ENCODE data around the gene UBE3C. TPM values are rescaled to one million over a fixed set of nuclear protein-coding genes. Genes with fewer than 3 reads are reported as not detected.

Gene UBE3C
- total RNA-seq, 5 donors from 2014 or later (not counting 1 experiment from before 2014, with no cell fraction given): 50.1 to 56.8 (median 55.1) TPM

GRCh38 chr7:157310676-157311185 lies 172.0 kb downstream of the UBE3C start:
- H3K4me1 ChIP-seq (ENCODE audit: control insufficient read depth in 1 of 2, extremely low read depth in 1 of 2, insufficient read depth in 2 of 2, low read length in 2 of 2): peaks cover 0 to 7% of the 10 kb centered on the region in 2 experiments
- Mint-ChIP-seq H3K4me1 (peaks cover 0 to 9% (median 3%) of the 10 kb centered on the region in 3 donors), H3K4me3 (no peak overlapping the region), H3K27ac (no peak overlapping the region), H3K27me3 (no peaks in the 10 kb centered on the region), H3K9me3 (no peaks in the 10 kb centered on the region), H3K36me3 (no peaks in the 10 kb centered on the region)
- DNase-seq (no peak), ATAC-seq (replicated peaks in 1 of 4) (no peak)
- ChIA-PET POLR2A (no interaction called here), CTCF (no interaction called here)
- peaks cover 0 to 2% of the 10 kb centered on the region in 2 experiments for H3K27me3 ChIP-seq (replicated peaks in 1 of 2; ENCODE audit: control insufficient read depth in 2 of 2, extremely low read depth in 1 of 2, insufficient read depth in 2 of 2, low read length in 1 of 2)
- H3K36me3 ChIP-seq (ENCODE audit: control insufficient read depth in 2 of 2, extremely low read depth in 1 of 2, insufficient read depth in 1 of 2, low read length in 1 of 2): no peaks in the 10 kb centered on the region
- 100% methylated on average over 1 of the region's 7 CpGs for WGBS (ENCODE audit: insufficient coverage)
- no peaks in the 10 kb centered on the region for H3K9me3 ChIP-seq
- H3K27ac ChIP-seq (ENCODE audit: low read length): no peak overlapping the region
- H3K4me3 ChIP-seq (ENCODE audit: control insufficient read depth in 1 of 2, extremely low read depth in 1 of 2, low read length in 1 of 2): no peak overlapping the region

GRCh38 chr7:157312941-157313340 lies 174.2 kb downstream of the UBE3C start:
- H3K4me3 Mint-ChIP-seq: no peak overlapping the region
- Histone ChIP-seq H3K4me1 (ENCODE audit: control insufficient read depth in 1 of 2, extremely low read depth in 1 of 2, insufficient read depth in 2 of 2, low read length in 2 of 2) (no peaks in the 10 kb centered on the region), H3K9me3 (no peaks in the 10 kb centered on the region), H3K4me3 (ENCODE audit: control insufficient read depth in 1 of 2, extremely low read depth in 1 of 2, low read length in 1 of 2) (no peak overlapping the region), H3K27me3 (replicated peaks in 1 of 2; ENCODE audit: control insufficient read depth in 2 of 2, extremely low read depth in 1 of 2, insufficient read depth in 2 of 2, low read length in 1 of 2) (peaks cover 0 to 5% of the 10 kb centered on the region in 2 experiments), H3K36me3 (ENCODE audit: control insufficient read depth in 2 of 2, extremely low read depth in 1 of 2, insufficient read depth in 1 of 2, low read length in 1 of 2) (peaks cover 0 to under 1% of the 10 kb centered on the region in 2 donors), H3K27ac (ENCODE audit: low read length) (no peak overlapping the region)
- no peak overlapping the region for H3K27ac Mint-ChIP-seq
- H3K4me1 Mint-ChIP-seq: no peaks in the 10 kb centered on the region
- no peaks in the 10 kb centered on the region for H3K27me3 Mint-ChIP-seq
- ChIA-PET POLR2A (no interaction called here), CTCF (no interaction called here)
- no peaks in the 10 kb centered on the region for H3K36me3 Mint-ChIP-seq
- ATAC-seq (replicated peaks in 1 of 4): no peak
- no peak for DNase-seq
- H3K9me3 Mint-ChIP-seq: no peaks in the 10 kb centered on the region
- WGBS (ENCODE audit: insufficient coverage): 64% methylated on average over 4 of the region's 7 CpGs

GRCh38 chr7:157313645-157314044 lies 174.9 kb downstream of the UBE3C start:
- WGBS (ENCODE audit: insufficient coverage): 90% methylated on average over 13 of the region's 15 CpGs
- Mint-ChIP-seq H3K27ac (no peak overlapping the region), H3K4me1 (peaks cover 0 to 4% (median 4%) of the 10 kb centered on the region in 3 donors), H3K27me3 (no peaks in the 10 kb centered on the region), H3K36me3 (no peaks in the 10 kb centered on the region), H3K9me3 (no peaks in the 10 kb centered on the region), H3K4me3 (no peak overlapping the region)
- ATAC-seq (replicated peaks in 1 of 4) (no peak), DNase-seq (no peak)
- H3K9me3 ChIP-seq: no peaks in the 10 kb centered on the region
- ChIA-PET POLR2A (no interaction called here), CTCF (no interaction called here)
- peaks cover 0 to 5% of the 10 kb centered on the region in 2 experiments for H3K27me3 ChIP-seq (replicated peaks in 1 of 2; ENCODE audit: control insufficient read depth in 2 of 2, extremely low read depth in 1 of 2, insufficient read depth in 2 of 2, low read length in 1 of 2)
- no peak overlapping the region for H3K27ac ChIP-seq (ENCODE audit: low read length)
- no peak overlapping the region for H3K4me3 ChIP-seq (ENCODE audit: control insufficient read depth in 1 of 2, extremely low read depth in 1 of 2, low read length in 1 of 2)
- no peaks in the 10 kb centered on the region for H3K4me1 ChIP-seq (ENCODE audit: control insufficient read depth in 1 of 2, extremely low read depth in 1 of 2, insufficient read depth in 2 of 2, low read length in 2 of 2)
- peaks cover 0 to 6% of the 10 kb centered on the region in 2 donors for H3K36me3 ChIP-seq (ENCODE audit: control insufficient read depth in 2 of 2, extremely low read depth in 1 of 2, insufficient read depth in 1 of 2, low read length in 1 of 2)

GRCh38 chr7:157318015-157318706 lies 179.4 kb downstream of the UBE3C start:
- CTCF ChIA-PET: interaction anchor here in 1 of 2 donors (0.5 kb wide), 1 partner anchor 50 kb away, joined by 4 read pairs; no protein-coding TSS in a partner anchor
- H3K27ac Mint-ChIP-seq: peak overlapping the region in 1 of 2 donors; percentile 77

More at GRCh38 chr7:157318015-157318706, 179.4 kb downstream of the UBE3C start:
- H3K9me3 ChIP-seq: no peaks in the 10 kb centered on the region
- Mint-ChIP-seq H3K27me3 (no peaks in the 10 kb centered on the region), H3K4me3 (no peak overlapping the region), H3K36me3 (no peaks in the 10 kb centered on the region), H3K4me1 (peaks cover 0 to 6% (median 4%) of the 10 kb centered on the region in 3 donors), H3K9me3 (no peaks in the 10 kb centered on the region)
- no peaks in the 10 kb centered on the region for H3K4me1 ChIP-seq (ENCODE audit: control insufficient read depth in 1 of 2, extremely low read depth in 1 of 2, insufficient read depth in 2 of 2, low read length in 2 of 2)
- 56% methylated on average over 13 of the region's 14 CpGs for WGBS (ENCODE audit: insufficient coverage)
- no peak overlapping the region for H3K27ac ChIP-seq (ENCODE audit: low read length)
- no peak overlapping the region for H3K4me3 ChIP-seq (ENCODE audit: control insufficient read depth in 1 of 2, extremely low read depth in 1 of 2, low read length in 1 of 2)
- peaks cover 0 to 3% of the 10 kb centered on the region in 2 experiments for H3K27me3 ChIP-seq (replicated peaks in 1 of 2; ENCODE audit: control insufficient read depth in 2 of 2, extremely low read depth in 1 of 2, insufficient read depth in 2 of 2, low read length in 1 of 2)
- ATAC-seq (replicated peaks in 1 of 4) (no peak), DNase-seq (no peak)
- POLR2A ChIA-PET: no interaction called here
- peaks cover 0 to 6% of the 10 kb centered on the region in 2 donors for H3K36me3 ChIP-seq (ENCODE audit: control insufficient read depth in 2 of 2, extremely low read depth in 1 of 2, insufficient read depth in 1 of 2, low read length in 1 of 2)

Other genes with a start within 250 kb of the UBE3C start
- gene LMBR1, start 245.7 kb upstream of the UBE3C start, total RNA-seq: 10 to 100 TPM; 79.1 to 94.8 (median 83.8) TPM
- gene NOM1, start 189.2 kb upstream of the UBE3C start, total RNA-seq: 10 to 100 TPM; 31.7 to 47.8 (median 33.7) TPM
- gene MNX1, start 128.3 kb upstream of the UBE3C start, total RNA-seq: under 1 TPM in 2 of 5 donors, not detected in 3; 0.10 to 0.30 TPM
- gene DNAJB6, start 198.1 kb downstream of the UBE3C start, total RNA-seq: 100 to 1,000 TPM in 2 of 5 donors, 10 to 100 TPM in 3; 80.7 to 195 (median 89.1) TPM

Data from T-cell (primary cell).